H1 (cell line): Measurements from ENCODE around the gene HDAC11.

Experiments
- SIN3A ChIP-seq, 2 experiments: IDR thresholded peaks in 1 of 2; conservative IDR thresholded peaks in 1 of 2; 2 replicates each; pipeline ENCODE4 v1.6.1; 2011 to 2012; ENCODE audit warnings: low read length in 2 of 2, improper control_type of control experiment in 1 of 2, low read depth in 1 of 2, mild to moderate bottlenecking in 1 of 2
- TF ChIP-seq, protein P1 (sequence below): fragments of 300-600 bp; sonication (generic); IDR thresholded peaks from 2 replicates; pipeline ENCODE4 v1.7.1; 2012; ENCODE audit warnings: low read length, moderate library complexity, mild to moderate bottlenecking, inconsistent platforms; ENCODE audit not compliant: insufficient replicate concordance

DNA sequence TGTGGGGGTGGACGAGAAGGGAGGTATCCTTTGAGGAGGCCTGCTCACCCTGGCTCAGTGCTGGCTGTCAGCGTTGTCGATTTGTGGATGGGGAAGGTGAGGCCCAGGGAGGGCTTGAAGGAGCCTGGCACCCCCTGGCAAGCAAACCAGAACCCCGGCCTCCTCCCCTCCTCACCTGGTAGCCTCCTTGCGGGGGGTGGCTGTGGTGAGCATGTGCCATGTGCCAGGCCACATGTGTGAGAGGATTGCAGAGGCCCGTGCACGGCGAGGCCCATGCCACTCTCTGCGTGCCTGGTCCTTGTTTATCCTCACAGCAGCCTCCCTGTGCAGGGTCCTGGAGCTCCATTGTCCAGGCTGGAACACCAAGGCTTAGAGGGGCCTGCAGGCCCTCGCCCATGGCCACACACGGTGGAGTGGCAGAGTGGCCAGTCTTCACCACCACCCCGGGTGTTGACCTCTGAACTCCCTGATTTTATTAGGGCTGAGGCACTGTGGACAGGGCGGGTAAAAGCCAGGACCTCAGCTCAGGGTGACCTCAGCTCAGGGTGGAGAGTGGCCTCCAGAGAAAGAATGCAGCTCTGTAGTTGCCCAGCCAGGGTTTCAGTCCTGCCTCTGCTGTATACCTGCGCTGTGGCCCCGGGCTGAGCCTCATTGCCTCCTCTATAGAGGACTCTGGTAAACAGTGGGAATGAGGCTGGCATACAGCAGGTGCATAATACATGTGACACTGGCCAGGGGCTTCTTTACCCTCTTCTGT is 29.1 kb downstream of the HDAC11 start:
- TF ChIP-seq SIN3A (conservative IDR thresholded peaks at IDR 0.05 in 1 of 2, IDR thresholded peaks at IDR 0.05 in 1 of 2; ENCODE audit: low read depth in 1 of 2, low read length in 2 of 2) = no peak
- TF ChIP-seq, protein P1, sequence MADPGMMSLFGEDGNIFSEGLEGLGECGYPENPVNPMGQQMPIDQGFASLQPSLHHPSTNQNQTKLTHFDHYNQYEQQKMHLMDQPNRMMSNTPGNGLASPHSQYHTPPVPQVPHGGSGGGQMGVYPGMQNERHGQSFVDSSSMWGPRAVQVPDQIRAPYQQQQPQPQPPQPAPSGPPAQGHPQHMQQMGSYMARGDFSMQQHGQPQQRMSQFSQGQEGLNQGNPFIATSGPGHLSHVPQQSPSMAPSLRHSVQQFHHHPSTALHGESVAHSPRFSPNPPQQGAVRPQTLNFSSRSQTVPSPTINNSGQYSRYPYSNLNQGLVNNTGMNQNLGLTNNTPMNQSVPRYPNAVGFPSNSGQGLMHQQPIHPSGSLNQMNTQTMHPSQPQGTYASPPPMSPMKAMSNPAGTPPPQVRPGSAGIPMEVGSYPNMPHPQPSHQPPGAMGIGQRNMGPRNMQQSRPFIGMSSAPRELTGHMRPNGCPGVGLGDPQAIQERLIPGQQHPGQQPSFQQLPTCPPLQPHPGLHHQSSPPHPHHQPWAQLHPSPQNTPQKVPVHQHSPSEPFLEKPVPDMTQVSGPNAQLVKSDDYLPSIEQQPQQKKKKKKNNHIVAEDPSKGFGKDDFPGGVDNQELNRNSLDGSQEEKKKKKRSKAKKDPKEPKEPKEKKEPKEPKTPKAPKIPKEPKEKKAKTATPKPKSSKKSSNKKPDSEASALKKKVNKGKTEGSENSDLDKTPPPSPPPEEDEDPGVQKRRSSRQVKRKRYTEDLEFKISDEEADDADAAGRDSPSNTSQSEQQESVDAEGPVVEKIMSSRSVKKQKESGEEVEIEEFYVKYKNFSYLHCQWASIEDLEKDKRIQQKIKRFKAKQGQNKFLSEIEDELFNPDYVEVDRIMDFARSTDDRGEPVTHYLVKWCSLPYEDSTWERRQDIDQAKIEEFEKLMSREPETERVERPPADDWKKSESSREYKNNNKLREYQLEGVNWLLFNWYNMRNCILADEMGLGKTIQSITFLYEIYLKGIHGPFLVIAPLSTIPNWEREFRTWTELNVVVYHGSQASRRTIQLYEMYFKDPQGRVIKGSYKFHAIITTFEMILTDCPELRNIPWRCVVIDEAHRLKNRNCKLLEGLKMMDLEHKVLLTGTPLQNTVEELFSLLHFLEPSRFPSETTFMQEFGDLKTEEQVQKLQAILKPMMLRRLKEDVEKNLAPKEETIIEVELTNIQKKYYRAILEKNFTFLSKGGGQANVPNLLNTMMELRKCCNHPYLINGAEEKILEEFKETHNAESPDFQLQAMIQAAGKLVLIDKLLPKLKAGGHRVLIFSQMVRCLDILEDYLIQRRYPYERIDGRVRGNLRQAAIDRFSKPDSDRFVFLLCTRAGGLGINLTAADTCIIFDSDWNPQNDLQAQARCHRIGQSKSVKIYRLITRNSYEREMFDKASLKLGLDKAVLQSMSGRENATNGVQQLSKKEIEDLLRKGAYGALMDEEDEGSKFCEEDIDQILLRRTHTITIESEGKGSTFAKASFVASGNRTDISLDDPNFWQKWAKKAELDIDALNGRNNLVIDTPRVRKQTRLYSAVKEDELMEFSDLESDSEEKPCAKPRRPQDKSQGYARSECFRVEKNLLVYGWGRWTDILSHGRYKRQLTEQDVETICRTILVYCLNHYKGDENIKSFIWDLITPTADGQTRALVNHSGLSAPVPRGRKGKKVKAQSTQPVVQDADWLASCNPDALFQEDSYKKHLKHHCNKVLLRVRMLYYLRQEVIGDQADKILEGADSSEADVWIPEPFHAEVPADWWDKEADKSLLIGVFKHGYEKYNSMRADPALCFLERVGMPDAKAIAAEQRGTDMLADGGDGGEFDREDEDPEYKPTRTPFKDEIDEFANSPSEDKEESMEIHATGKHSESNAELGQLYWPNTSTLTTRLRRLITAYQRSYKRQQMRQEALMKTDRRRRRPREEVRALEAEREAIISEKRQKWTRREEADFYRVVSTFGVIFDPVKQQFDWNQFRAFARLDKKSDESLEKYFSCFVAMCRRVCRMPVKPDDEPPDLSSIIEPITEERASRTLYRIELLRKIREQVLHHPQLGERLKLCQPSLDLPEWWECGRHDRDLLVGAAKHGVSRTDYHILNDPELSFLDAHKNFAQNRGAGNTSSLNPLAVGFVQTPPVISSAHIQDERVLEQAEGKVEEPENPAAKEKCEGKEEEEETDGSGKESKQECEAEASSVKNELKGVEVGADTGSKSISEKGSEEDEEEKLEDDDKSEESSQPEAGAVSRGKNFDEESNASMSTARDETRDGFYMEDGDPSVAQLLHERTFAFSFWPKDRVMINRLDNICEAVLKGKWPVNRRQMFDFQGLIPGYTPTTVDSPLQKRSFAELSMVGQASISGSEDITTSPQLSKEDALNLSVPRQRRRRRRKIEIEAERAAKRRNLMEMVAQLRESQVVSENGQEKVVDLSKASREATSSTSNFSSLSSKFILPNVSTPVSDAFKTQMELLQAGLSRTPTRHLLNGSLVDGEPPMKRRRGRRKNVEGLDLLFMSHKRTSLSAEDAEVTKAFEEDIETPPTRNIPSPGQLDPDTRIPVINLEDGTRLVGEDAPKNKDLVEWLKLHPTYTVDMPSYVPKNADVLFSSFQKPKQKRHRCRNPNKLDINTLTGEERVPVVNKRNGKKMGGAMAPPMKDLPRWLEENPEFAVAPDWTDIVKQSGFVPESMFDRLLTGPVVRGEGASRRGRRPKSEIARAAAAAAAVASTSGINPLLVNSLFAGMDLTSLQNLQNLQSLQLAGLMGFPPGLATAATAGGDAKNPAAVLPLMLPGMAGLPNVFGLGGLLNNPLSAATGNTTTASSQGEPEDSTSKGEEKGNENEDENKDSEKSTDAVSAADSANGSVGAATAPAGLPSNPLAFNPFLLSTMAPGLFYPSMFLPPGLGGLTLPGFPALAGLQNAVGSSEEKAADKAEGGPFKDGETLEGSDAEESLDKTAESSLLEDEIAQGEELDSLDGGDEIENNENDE = no peak
